ENCODE results near the gene GNA14.

- TF ChIP-seq POLR2A (IDR thresholded peaks at IDR 0.05): no peak
- TF ChIP-seq CTCF (IDR thresholded peaks at IDR 0.05 in 4 of 5, conservative IDR thresholded peaks at IDR 0.05 in 1 of 5): no peak
Observed at GRCh38 chr9:77643871-77644270, 4.3 kb downstream of the GNA14 start.
